ENCODE measurements around the gene NEU3. TPM values are rescaled to one million over a fixed set of nuclear protein-coding genes. Genes with fewer than 3 reads are reported as not detected.
"Not testable (repeated sequence)": the region's sequence is repeated elsewhere in the genome, so short reads cannot be mapped to it uniquely, and the experiment has no call there.

NEU3 gene
- polyA plus RNA-seq (2013, experiment 1 of 2; ENCODE audit: insufficient read length), result 5.1 TPM
- polyA plus RNA-seq (2013, experiment 2 of 2; ENCODE audit: insufficient read length), result 4.1 TPM

DNA sequence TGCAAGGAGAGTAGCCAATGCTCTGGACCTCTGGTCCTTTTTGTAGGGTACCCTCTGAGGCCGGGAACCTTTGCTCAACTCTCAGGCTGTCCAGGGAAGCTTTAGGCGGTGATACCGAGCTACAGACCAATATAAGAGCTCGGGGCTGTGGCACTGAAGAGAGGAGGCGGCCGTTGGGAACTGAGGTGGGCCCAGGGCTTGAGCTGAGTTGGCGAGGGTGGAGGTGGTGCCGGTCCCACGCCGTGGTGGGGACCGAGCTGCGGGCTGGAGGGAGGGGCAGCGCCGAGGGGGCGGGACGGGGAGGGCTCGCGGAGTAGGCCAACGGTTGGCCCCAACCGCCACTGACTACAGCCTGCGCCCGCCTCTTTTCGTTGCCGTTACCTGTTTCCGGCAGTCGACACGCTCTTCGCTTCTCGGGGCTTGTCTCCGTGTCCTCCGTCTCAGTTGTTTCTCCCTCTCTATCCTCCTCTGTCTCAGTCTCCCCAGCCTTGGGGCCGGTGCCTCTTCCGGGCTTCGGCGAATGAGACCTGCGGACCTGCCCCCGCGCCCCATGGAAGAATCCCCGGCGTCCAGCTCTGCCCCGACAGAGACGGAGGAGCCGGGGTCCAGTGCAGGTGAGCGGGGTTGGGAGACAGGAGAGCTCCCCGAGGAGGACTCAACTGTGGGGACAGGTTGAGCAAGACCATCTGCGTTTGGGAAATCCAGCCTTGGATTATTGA is at the start of gene NEU3:
TSS of gene NEU3 (plus strand) at position 393 of the 719 bp plus-strand sequence. CDS start at position 521, 128 bp downstream.
- DNase-seq, result peak; percentile 75

- no peak for DNase-seq
These were observed 47.2 kb upstream of the NEU3 start for GRCh38 chr11:74941492-74941891.

GRCh38 chr11:74942073-74942759 is 46.5 kb upstream of the NEU3 start:
- DNase-seq, result no peak

DNA sequence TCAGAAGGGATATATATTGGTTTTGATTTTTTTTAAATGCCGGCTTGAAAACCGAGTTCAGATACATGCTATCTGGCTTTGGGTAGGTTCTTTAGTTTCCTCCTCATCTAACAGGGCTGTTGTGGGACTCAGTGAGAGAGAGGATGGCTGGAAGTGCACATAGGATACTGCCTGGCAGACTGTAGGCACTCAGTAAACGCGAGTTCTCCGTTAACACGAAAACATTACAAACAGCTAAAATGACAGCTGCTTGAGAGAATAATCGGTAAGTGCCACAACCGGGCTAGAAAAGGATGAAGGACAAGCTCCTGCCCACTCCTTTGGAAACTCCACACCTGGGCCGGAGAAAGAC is 40.2 kb upstream of the NEU3 start:
- DNase-seq, result peak; percentile 38

GRCh38 chr11:74948898-74949752 is 39.6 kb upstream of the NEU3 start, which contains the start of the genes SPCS2 and XRRA1:
Gene SPCS2 (plus strand): TSS chr11:74949266. CDS start chr11:74949286, 20 bp downstream.
Gene XRRA1 (minus strand): TSS chr11:74949091. CDS start chr11:74940878, 8,213 bp downstream.
- peak; percentile 99 for DNase-seq

DNA sequence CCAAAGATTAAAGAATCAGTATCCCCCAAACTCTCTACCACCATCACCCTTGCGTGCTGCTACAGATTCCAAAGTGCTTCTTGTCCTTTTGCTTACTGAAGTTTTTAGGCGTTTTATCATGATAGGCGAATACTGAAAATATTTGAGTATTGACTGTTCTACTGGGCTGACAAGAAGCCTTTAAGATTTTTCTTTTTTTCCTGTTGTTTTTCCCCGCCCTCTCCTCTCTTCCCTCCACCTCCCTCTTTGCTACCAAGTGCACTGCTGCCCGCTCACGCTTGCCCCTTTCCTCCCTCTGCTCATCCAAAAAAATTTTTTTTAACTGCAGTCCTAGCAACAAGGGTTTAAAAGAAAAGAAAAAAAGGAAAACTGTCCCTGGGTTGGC is 39.0 kb upstream of the NEU3 start:
- DNase-seq, result peak; percentile 55

GRCh38 chr11:74950374-74950969 is 38.3 kb upstream of the NEU3 start:
- DNase-seq, result no peak

DNA sequence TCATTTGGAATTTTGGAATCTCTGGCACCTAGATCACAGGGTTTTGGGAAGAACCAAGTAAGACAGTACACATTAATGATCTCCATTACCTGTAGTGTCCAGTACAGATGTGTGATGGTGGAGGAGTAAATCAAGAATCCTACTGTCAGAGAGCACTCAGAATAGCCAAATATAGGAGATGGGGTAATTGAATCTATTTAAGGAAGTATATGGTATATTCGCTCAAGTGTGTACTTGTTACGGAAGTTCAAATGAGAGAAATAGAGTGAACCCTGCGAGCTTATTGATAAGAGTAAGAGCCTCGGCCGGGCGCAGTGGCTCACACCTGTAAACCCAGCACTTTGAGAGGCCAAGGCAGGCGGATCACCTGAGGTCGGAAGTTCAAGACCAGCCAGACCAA is 37.5 kb upstream of the NEU3 start:
- no peak for DNase-seq

DNA sequence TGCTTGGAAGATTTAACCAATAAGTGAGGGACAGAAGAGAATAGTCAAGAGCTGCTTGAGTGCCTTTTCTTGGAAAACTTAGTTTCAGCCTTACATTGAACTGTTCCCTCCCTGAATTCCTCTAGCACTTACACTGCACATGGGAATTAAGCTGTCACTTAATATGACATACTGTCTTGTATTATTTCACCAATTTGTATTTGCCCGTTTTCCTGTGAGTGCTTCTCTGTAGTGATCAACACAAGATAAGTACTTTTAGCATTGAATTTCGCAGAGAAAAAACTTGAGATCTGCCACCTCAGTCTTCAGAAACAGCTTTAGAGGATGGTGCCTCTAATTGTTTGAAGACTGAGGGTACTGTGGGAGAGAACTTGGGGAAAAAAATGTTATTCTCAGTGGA is 36.0 kb upstream of the NEU3 start:
- no peak for DNase-seq

- no peak for DNase-seq
These were observed 35.3 kb upstream of the NEU3 start for GRCh38 chr11:74953451-74953850.

GRCh38 chr11:74954199-74954598 is 34.5 kb upstream of the NEU3 start:
- DNase-seq, result no peak

GRCh38 chr11:74956397-74957015 is 32.2 kb upstream of the NEU3 start:
- no peak for DNase-seq

DNA sequence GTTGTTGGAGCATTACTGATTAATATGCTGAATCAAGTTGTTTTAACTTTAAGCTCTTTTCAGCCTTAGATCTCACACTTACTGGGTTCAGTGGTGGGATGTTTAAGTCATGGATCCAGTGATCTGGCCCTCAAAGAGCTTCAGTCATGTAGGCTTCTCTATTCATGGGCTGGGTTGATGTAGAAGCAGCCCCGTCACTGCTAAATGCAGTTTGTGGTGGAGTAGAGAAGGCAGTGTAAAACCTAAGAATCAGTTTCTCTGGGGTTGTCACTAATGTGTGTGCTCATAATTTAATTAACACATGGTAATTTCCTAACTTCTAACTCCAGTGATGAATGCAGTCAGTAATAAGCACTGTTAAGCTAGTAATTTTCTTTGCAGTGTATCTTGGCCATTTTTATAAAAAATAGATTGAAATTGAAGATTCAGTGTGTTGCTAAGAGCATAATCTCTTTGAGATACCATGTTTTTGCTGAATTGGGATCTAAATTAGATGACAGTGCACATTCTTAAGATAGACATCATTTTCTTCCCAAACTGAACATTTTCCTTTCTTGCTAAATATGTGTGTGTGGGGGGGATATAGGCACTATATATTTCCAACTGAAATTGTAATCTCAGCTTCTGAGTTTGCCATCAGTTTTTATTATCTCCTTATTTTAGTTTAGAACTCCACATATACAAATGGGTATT is 30.6 kb upstream of the NEU3 start:
- peak; percentile 13 for DNase-seq

GRCh38 chr11:74960128-74960527 is 28.6 kb upstream of the NEU3 start:
- not testable (repeated sequence) for DNase-seq

DNA sequence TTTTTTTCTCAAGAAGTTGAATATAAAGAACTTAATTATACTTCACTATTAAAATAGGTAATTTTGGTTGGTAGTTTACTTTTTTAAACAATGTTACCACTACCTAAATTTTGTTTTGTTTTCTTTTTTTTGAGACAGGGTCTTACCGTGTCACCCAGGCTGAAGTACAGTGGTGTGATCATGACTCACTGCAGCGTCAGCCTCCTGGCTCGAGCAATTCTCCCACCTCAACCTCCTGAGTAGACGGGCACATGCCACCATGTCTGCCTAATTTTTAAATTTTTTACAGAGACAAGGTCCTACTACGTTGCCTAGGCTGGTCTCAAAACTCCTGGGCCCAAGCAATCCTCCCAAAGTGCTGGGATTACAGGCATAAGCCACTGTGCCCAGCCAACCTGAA is 22.1 kb upstream of the NEU3 start:
- no peak for DNase-seq

DNA sequence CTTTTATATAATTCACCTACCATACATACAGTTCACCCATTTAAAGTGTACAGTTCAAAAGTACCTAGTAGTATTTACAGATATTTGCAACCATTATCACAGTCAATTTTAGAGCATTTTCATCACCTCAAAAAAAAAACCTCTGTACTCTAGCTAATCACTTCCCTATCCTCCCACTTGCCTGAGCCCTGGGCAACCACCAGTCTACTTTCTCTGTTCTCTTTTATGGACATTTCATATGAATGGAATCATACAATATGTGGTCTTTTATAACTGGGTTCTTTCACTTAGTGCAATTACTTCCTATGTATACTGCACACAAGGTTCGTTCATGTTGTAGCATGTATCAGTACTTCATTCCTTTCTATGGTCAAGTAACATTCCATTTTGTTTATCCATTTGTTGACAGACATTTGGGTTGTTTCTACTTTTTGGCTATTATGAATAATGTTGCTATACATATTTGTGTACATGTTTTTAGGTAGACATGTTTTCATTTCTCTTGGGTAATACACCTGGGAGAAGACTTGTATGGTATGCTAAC is 17.8 kb upstream of the NEU3 start:
- DNase-seq, result no peak

DNA sequence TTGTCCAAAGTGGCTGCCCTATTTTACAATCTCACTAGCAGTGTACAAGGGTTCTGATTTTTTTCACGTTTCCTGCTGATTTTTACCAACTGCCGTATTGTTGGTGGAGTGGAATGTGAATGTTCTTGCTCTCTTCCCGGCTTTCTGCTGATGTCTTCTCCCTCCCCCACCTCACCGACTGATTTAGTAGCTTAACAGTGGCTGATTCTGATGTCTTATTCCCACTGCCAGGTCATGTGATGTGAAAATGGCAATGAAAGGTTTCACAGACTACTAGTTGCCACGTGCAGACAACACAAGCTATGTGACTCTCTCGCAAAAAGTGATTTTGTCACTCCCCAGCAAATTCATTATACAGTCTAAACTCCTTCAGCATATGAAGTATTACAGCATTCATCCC is 17.3 kb upstream of the NEU3 start:
- no peak for DNase-seq

GRCh38 chr11:74978041-74978440 is 10.7 kb upstream of the NEU3 start:
- DNase-seq, result no peak

GRCh38 chr11:74980634-74981033 is 8.1 kb upstream of the NEU3 start:
- no peak for DNase-seq

- DNase-seq, result no peak
These were observed 6.8 kb upstream of the NEU3 start for GRCh38 chr11:74981888-74982287.

DNA sequence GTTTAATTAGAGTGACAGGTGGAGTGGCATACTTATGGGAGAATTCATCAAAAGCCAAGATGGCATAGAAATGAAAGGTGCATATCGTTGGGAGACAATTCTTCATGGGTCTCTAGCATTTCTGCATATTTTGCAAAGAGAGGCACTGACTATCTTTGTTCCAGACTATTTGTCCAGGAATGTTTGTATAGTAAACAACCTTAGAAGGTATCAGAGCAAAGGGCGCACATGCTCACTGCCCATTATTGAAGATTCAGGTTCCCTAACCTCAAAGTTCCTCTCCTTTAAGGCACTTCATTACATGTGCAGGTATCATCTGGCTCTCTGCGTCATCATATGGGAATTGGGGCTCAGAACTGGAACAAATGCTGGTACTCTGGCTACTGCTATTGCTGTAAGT is 4.7 kb upstream of the NEU3 start:
- DNase-seq, result no peak

Measured in fibroblast of skin of back (primary cell).